ENCODE results near the gene PLCH2. TPM values are rescaled to one million over a fixed set of nuclear protein-coding genes. Genes with fewer than 3 reads are reported as not detected.

The PLCH2 gene
- total RNA-seq, 1 donor from 2014 or later, result 0.16 TPM

GRCh38 chr1:2505461-2505994 is 29.4 kb downstream of the PLCH2 start:
- DNase-seq, result no peak
- Histone ChIP-seq H3K4me3 (no peak overlapping the region), H3K4me1 (peaks cover 28% of the 10 kb centered on the region), H3K27me3 (ENCODE audit: low read depth) (peaks cover 45% of the 10 kb centered on the region), H3K9me3 (replicated peaks) (no peaks in the 10 kb centered on the region), H3K36me3 (peaks cover 29% of the 10 kb centered on the region), H3K27ac (replicated peaks) (no peak overlapping the region)
- TF ChIP-seq CTCF (IDR thresholded peaks at IDR 0.05; ENCODE audit: borderline replicate concordance), result no peak
- intact Hi-C loops (cut with micrococcal nuclease), result no loop called here

GRCh38 chr1:2506007-2506860 is 30.1 kb downstream of the PLCH2 start:
- Histone ChIP-seq H3K4me3 (no peak overlapping the region), H3K27ac (replicated peaks) (no peak overlapping the region), H3K36me3 (peaks cover 36% of the 10 kb centered on the region), H3K27me3 (ENCODE audit: low read depth) (peaks cover 40% of the 10 kb centered on the region), H3K9me3 (replicated peaks) (no peaks in the 10 kb centered on the region), H3K4me1 (peaks cover 28% of the 10 kb centered on the region)
- DNase-seq, result no peak
- TF ChIP-seq CTCF (IDR thresholded peaks at IDR 0.05; ENCODE audit: borderline replicate concordance), result no peak
- intact Hi-C loops (cut with micrococcal nuclease), result no loop called here

GRCh38 chr1:2506901-2507565 is 30.9 kb downstream of the PLCH2 start:
- Histone ChIP-seq H3K4me1 (peaks cover 28% of the 10 kb centered on the region), H3K4me3 (no peak overlapping the region), H3K9me3 (replicated peaks) (no peaks in the 10 kb centered on the region), H3K27me3 (ENCODE audit: low read depth) (peaks cover 32% of the 10 kb centered on the region), H3K36me3 (peaks cover 44% of the 10 kb centered on the region), H3K27ac (replicated peaks) (no peak overlapping the region)
- intact Hi-C loops (cut with micrococcal nuclease), result no loop called here
- no peak for DNase-seq
- TF ChIP-seq CTCF (IDR thresholded peaks at IDR 0.05; ENCODE audit: borderline replicate concordance), result no peak

- H3K9me3 ChIP-seq (replicated peaks), result no peaks in the 10 kb centered on the region
- TF ChIP-seq CTCF (IDR thresholded peaks at IDR 0.05; ENCODE audit: borderline replicate concordance), result no peak
- no peak overlapping the region for H3K4me3 ChIP-seq
- H3K27me3 ChIP-seq (ENCODE audit: low read depth), result peaks cover 25% of the 10 kb centered on the region
- no peak for DNase-seq
- H3K27ac ChIP-seq (replicated peaks), result no peak overlapping the region
- peaks cover 28% of the 10 kb centered on the region for H3K4me1 ChIP-seq
- peaks cover 51% of the 10 kb centered on the region for H3K36me3 ChIP-seq
- intact Hi-C loops (cut with micrococcal nuclease), result no loop called here
Observed at GRCh38 chr1:2507744-2508155, 31.7 kb downstream of the PLCH2 start.

GRCh38 chr1:2508180-2508579 is 32.1 kb downstream of the PLCH2 start:
- Histone ChIP-seq H3K36me3 (peaks cover 55% of the 10 kb centered on the region), H3K4me3 (no peak overlapping the region), H3K9me3 (replicated peaks) (no peaks in the 10 kb centered on the region), H3K27ac (replicated peaks) (no peak overlapping the region), H3K4me1 (peaks cover 28% of the 10 kb centered on the region), H3K27me3 (ENCODE audit: low read depth) (peaks cover 21% of the 10 kb centered on the region)
- no peak for DNase-seq
- intact Hi-C loops (cut with micrococcal nuclease), result no loop called here
- TF ChIP-seq CTCF (IDR thresholded peaks at IDR 0.05; ENCODE audit: borderline replicate concordance), result no peak

Data from left ventricle myocardium inferior (tissue), 1 donor.